ENCODE results near the gene FOXP1.

- no peak for TF ChIP-seq CTCF (IDR thresholded peaks at IDR 0.05)
- no peak for TF ChIP-seq POLR2A (IDR thresholded peaks at IDR 0.05)
Observed at GRCh38 chr3:70972855-70973254, 610.7 kb downstream of the FOXP1 start.
